NCI-H1105 treated with DMSO at 0.1 percent for 48 hours (cell line): Measurements from ENCODE around the gene MESP2.

Source experiments
- DNase-seq: peaks from one replicate; lab custom pipeline; 2025; lab: John Stamatoyannopoulos, UW

MESP2 gene

DNA sequence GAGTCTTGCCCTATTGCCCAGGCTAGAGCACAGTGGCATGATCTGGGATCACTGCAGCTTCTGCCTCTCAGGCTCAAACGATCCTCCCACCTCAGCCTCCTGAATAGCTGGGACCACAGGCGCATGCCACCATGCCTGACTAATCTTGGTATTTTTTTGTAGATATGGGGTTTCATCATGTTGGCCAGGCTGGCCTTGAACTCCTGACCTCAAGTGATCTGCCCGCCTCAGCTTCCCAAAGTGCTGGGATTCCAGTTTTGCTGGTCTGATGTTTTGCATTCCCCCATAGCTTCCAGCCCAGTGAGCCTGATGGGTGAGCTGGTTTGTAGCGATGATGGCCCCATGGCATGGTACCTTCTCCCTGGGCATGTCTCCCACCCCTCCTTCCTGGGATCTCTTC, 20.4 kb upstream of the MESP2 start:
- no peak for DNase-seq

DNA sequence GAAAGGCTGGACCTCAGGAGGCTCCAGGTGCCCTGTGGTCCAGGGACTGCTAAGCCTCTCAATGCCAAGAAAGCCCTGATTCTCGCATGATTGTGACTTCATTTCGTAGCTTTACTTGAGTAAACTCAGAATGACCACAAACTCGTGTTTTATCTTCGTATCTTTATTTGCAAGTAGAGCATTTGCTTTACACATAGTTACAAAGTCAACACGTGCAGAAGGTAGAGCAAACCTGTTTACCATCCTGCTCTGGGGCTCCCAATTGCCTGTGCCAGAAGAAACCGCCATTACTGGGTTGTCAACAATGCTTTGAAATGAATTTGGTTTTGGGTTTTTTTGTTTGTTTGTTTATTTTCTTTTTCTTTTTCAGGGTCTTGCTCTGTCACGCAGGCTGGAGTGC, 19.2 kb upstream of the MESP2 start:
- no peak for DNase-seq

DNA sequence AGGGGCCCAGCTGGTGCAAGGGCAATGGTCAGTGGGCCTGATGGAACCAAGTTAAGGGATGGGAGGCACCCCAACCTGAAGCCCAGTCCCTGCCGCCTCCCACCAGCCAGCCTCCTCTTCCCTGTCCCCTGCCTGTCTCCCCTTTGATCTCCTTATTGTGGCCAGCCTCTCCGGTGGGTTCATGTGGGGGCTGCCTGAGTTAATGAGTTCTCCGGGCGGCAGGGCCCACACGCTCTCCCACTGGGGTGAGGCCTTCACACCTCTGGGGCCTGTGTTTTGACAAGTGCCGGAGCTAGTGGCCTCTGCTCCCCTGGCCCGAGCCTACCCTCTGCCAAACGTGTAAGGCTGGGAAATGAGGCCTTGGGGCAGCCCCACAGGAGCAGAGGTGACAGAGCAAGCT, 17.8 kb upstream of the MESP2 start:
- no peak for DNase-seq

DNA sequence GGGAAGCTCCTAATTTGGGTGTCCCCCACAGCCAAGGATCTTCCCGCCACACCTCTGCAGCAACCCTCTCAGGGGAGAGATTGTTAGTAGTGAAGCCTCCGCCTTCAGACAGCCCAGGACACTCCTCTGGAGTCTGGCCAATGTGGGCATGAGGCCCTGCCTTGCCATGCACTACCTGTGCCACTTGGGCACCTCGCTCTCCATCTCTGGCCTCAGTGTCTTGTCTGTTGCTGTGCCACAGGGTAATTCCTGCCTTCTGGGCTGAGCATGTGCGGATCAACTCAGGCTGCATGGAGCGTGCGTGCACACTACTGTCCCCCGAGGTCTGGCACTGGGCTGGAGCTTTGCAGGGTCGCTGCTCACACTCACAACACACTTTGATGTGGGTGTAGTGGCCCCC, 17.2 kb upstream of the MESP2 start:
- no peak for DNase-seq

DNA sequence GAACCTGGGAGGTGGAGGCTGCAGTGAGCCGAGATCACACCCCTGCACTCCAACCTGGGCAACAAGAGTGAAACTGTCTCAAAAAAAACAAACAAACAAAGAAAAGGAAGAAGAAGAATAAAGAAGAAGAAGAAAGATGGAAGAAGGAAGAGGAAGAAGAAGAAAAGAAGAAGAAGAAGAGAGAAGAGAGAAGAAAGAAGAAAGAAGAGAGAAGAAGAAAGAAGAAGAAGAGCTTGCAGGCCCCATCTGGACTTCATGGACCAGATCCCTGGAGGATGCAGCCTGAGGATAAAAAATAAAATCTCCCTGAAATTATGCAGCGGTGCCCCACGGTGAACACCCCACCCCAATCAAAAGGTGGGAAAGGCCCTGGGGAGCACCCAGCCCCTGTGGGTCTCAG, 16.3 kb upstream of the MESP2 start:
- no peak for DNase-seq

DNA sequence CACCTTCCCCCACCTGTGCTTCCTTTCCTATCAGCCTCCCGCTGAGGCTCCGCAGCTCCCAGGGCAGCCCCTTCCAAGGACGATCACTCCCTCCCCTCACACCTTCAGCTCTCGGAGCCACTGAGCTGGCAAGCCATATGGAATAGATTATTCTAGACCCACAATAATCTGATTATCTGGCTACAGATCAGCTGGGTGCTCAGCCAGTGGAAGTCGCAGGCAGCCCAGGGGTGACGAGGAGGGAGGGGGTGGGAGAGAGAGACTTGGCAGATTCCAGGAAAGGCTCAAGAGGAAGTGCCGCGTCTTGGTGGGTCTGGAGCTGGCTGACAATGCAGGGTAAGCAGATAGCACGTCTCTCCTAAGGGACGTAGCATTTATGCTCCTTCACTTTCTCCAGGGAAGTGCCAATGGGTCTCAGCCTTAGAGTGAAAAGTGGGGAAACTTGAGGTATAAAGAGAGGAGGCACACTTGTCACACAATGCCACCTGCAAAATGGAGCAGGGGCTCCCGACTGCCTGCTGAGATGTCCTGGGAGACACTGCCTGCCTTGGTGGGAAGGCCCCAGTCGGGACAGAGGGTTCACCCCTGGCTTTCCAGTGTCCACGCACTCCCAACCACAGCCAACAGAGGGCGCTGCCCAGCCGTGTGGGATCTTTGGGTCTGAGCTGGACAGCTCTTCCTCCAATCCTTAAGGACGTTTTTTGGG, 15.7 kb upstream of the MESP2 start:
- peak; percentile 5 for DNase-seq

DNA sequence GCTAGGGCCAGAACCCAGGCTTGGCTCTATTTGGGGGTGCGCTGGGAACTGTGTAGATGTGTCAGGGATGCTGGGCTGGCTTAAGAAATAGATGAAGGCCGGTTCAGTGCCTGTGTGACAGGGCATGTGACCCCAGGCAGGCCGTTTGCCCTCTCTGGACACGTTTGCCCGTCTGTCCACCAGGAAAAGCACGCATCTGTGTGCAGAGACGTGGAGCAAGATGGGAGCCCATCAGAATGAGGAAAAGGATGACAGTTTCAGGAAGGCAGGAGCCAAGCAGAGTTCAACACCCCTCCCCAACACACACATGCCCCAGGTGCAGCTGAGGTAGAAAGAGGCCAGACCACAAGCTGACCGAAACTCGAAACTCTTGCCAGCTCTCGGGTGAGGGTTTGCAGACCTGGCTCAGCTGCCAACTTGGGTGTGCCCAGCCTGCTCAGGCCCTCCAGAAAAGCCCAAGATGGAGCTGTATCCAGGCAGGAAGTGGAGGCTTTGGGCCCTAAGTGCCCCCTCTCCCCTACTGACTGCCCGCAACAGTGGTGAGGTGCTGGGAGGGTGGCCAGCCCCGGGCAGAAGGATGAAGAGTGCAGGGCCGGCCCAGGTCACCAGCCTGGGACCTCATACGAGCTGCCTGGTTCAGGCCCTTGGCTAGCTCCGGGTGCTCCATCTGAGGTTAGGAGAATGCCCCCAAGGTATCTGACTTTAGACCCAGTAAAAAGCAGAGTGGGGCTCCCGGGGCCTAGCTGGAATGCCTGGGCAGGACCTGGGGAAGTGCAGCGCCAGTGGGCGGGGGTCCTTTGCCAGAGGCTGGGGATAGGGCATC, 14.9 kb upstream of the MESP2 start:
- DNase-seq: no peak

DNA sequence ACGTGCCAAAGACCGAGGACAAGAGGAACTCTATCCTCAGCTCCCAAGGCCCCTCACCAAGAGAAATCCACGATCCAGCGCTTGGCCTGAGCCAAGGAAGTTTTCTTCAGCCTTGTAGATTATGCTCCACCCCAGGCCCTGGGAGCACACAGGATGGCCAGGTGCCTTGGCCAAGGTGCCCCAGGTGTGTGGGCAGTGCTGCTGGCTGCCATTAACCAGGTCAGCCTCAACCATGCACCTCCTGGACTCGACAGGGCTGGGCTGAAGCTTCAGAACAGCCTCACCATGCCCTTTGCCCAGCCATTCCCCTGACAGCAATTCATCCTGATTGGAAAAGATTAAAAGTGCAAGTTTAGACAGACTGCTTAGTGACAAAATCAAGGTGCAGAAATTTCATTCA, 14.2 kb upstream of the MESP2 start:
- DNase-seq: no peak

DNA sequence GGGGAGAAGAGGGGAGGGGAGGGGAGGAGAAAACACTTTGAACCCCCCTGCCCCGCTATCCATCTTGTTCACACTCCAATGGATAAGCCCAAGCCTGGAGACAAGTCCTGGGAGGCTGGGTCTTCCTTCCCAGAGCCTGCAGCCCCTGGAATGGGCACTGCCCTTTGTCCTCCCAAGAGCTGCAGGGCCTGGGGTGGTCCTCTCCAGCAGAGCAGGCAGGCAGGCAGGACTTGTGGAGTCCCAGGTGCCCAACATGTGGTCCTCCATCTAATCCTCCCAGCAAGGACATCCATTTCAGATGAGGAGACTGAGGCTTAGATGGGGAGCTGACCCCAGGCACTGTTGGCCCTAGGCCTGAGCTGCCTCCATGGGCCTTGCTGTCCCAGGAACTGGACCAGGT, 10.4 kb upstream of the MESP2 start:
- no peak for DNase-seq

DNA sequence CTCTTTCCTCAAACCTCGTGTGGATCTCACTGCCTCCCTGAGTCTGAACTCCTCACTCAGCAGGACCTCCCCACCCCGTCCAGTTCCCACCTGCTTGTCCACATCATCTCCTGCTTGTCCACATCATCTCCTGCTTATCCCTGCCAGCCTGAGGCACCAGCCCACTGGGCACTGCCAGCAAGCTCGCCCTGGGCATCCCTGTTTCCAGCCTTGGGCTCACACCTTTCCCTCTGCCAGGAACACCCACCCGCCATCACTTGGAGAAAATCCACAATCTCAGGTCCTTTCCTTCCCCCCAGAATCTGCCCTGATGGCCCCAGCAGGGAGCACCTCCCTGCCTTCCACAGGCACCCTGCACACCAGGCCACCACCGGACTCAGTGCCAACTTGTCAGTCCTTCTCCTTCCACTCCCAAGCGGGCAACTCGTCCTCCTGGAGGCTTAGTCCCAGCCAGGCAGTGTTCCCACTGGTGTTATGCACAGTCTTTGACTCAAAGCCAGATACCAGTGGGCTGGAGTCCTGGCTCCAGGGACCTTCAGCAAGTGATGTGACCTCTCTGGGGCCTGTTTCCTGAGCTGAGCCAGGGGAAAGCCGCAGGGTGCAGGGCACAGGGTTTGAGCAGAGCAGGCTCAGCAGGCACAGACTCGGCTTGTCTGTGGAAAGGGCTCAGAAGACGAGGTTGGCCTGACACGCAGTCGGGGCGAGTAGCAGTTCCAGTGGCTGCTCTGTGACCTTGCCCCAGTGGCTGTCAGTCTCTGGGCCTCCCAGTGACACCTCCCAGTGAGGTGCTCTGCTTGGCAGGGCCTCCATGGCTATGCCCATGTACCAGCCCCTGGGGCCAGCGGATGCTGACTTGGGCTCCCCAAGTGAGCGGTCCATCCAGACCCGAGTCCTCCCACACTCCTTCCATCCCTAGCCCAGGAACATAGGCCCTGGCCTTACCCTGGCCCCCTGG, 9.5 kb upstream of the MESP2 start:
- DNase-seq: no peak

DNA sequence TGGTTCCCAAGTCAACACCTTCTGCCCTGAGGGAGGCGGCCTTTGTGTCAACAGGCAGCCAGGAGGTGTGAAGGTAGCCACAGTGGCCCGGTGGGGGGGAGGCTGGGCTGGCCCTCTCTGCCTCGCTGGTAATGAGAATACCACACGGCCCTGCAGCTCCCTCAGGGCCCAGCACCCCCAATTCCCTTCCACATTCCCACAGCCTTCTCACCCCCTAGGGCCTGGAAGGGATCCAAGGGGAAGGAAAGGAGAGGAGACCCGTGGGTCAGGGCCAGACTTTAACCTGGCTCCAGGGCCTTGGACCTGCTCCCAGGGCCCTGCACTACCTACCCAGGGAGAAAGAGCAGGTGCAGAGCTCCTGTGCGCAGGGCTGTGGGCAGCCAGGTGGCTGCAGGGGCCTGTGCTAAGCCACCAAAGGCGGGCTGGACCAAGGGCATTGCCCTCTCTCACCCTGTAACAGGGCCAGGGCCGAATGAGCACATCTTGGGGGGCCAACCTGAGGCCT, 8.7 kb upstream of the MESP2 start:
- DNase-seq: no peak

DNA sequence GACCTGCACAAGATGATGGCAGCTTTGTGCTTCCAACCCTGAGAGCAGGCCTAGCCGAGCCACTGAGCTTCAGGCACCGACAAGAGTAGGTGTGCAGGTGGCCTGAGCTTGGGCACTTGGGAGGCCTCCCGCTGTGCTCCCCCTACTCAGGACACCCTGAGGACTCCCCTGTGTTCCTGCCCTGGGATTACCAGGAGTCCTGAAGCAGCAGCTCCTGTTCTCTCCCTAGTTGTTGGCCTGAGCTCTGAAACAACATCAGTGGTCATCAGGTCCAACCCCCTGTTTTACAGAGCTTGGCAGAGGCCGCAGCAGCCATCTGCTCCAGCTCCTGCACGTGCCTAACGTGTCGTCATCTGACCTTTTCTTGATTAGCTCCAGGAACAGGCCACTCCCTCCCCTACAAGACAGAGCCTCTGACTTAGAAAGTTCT, 8.0 kb upstream of the MESP2 start:
- no peak for DNase-seq

DNA sequence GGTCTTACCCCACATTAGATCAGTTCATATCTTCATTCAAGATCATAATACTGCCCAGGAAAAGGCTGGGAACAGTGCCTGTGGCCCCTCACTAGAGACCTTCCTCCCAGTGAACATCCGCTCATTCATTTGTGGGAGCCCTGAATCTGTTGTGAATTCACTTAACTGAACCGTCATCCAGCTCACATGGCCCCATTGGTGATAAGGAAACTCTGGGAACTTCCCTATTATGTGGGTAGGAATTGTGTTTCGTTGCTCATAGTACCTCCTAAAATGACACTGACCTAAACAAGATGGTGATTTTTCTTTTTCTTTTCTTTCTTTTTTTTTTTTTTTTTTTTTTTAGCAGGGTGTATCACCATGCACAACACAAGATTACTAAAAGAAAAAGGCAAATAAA, 6.8 kb upstream of the MESP2 start:
- no peak for DNase-seq

DNA sequence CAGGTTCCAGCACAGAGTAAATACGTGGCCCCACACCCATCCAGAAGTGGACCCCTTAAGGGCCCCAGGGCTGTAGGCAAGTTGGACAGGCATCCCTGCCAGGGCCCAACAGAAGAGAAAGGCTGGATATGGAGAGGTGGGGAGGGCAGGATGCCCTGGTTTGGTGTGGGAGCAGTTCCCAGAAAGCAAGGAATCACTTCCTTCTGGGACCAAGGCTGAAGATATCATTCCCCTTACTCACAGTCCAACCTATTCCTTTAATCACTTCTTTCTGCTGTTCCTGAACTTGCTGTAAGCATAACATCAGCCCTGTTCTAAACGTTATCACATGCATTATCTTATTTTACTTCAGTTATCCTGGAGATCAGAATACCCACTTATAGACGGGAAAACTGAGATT, 6.1 kb upstream of the MESP2 start:
- no peak for DNase-seq

DNA sequence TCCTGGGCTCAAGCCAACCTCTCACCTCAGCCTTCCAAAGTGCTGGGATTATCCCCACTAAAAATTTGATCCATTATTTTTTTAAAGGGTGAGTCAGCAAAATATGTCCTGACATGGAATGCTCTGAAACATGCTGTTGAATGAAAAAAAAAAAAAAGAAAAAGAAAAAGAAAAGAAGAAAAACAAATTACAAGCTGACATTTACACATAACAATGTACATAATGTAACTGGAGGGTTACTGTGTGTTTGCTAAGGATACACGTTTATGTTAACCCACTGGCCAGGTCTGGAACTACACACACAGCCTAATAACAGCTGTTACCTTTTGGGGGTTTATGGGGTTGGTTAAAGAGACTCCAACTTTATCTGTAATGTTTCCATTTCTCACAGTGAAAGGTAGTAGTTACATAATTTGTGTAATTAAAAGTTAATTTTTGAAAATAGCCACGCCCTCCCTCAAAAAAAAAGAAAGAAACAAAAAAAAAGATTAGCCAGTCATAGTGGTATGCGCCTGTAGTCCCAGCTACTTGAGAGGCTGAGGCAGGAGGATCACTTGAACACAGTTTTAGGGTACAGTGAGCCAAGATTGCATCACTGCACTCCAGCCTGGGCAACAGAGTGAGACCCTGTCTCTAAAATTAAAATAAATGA, 3.1 kb upstream of the MESP2 start:
- DNase-seq: no peak

DNA sequence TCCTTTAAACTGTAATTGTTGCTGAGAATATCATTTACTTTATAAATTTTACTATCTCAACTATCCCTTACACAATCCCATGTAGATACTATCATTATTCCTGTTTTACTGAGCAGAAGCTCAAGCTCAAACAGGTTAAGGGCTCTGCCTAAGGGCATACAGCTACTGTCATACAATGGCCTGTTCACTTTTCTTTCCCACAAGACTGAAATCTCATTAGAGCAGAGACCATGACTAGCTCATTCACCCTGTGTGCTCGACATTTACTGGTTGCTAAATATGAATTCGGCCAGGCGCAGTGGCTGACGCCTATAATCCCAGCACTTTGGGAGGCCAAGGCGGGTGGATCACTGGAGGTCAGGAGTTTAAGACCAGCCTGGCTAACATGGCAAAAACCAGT, 1.6 kb upstream of the MESP2 start:
- DNase-seq: no peak

DNA sequence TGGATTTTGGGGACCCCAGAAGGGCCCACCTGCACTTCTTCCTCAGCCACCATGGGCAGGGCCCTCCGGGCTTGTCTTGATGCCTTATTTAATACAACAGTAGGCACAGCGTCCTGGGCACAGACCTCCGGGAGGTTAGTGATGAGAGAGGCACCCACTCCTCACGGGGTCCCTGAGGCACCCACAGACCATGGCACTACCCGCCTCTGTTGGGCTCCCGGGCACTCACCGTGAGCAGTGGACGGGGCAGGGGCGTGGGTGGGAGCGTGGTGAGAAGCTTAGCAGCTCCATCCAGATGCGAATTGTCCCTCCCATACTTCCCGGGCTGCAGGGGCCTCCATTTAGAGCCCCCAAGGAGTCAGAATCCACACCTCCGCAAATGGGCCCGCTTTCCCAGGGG, 317 bp upstream of the MESP2 start:
- DNase-seq: no peak

DNA sequence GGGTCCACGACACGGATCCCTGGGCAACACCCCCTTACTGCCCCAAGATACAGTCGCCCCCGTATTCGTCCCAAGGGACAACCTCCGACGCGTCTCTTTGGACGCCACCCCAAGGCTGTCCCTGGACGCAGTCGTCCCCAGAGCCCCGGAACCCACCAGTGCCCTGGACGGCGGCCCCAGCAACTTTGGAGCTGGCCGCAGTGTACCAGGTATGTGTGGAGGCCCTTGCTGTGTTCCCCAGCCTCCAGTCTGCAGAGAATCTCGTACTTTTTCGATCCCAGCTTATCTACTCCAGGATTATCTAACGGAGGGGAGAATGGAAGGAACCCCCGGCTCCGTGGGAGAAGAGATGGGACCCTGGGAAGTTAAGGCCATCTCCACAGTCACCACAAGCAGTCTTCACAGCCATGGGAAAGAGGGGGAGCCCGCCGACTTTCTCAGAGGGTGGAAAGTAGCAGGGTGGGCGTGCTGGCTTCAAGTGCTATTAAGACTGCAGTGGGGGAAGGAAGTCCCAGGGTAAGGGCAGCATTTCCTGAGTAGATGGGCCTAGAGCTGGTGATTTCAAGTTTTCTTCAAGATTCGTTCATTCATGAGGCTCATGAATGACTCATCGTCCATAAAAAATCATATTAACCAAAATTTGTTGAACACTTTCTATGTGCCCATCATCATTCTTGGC, 1.1 kb downstream of the MESP2 start:
- no peak for DNase-seq

DNA sequence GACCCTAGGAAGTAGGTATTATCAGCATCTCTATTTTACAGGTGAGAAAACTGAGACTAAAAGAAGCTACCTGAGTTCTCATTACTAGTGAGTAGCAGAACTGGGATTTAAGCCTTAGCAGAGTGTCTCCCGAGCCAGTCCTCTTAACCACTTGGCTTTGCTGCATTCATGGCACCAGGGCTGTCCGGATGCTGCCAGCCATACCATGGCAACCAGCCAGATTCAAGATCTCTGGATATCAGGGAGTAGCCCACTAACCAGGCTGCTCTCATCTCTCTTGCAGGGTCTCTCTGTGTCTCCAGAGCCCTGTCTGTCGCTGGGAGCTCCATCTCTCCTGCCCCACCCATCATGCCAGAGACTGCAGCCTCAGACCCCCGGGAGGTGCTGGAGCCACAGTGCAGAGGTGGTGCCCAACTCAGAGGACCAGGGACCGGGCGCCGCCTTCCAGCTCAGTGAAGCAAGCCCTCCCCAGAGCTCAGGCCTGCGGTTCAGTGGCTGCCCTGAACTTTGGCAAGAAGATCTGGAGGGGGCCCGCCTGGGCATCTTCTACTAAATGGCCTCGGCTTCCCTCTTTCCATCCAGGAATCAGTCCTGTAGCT, 1.7 kb downstream of the MESP2 start:
- no peak for DNase-seq

DNA sequence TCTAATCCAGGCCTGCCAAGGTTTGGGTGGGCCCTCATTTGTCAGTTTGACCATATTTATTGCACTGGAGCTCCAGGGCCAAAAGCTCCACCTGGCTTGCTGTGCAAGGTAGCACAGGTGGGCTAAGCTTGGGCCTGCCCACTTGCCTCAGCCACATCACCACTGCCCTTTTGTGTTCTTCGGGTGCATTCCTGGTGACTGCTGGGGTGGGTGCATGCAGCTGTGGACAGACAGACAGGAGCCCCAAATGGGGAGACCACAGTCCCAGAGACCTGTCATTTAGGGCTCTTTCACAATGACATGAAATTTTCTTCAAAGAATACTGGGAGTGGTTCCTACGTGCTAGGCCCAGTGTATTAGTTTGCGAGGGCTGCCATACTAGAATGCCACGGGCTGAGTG, 2.7 kb downstream of the MESP2 start:
- DNase-seq: no peak

DNA sequence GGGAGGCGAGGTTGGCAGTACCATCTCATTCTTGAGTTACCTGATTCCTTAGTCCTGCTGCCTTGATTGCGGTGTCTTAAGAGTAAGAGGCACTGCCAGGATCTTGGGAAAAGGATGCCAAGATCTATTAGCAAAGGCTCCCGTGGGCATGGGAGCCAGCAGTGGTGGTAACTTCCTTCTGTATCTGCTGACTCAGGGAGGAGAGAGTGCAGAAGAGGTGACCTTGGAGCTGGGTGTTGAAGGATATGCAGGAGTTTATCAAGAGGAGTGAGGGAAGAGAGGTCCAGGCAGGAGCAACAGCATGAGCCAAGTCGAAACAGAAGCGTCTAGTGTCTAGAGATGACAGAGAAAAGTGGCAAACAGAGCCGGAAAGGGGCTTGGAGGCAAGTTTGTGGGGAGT, 4.5 kb downstream of the MESP2 start:
- DNase-seq: no peak
